Measurements from ENCODE around the gene S100A13.
"Not testable (repeated sequence)": the region's sequence is repeated elsewhere in the genome, so short reads cannot be mapped to it uniquely, and the experiment has no call there.

The S100A13 gene

DNA sequence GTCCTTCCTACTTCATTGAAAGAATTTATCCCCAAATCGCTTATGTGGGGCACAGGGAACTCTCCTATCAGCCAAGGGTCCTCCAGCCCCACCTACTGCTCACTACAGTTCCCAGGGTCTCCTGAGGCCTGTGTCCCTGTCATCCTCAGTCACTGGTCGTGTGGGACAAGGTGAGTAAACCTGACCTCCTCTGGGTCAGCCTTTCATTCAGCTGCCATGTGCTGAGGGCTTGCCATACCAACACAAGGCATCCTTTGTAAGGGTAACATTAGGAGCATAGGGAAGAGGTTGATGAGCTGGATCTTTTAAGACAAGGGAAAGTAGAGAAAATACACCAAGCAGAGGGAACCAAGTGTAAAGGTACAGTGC is 20.0 kb upstream of the S100A13 start:
- DNase-seq = no peak

DNA sequence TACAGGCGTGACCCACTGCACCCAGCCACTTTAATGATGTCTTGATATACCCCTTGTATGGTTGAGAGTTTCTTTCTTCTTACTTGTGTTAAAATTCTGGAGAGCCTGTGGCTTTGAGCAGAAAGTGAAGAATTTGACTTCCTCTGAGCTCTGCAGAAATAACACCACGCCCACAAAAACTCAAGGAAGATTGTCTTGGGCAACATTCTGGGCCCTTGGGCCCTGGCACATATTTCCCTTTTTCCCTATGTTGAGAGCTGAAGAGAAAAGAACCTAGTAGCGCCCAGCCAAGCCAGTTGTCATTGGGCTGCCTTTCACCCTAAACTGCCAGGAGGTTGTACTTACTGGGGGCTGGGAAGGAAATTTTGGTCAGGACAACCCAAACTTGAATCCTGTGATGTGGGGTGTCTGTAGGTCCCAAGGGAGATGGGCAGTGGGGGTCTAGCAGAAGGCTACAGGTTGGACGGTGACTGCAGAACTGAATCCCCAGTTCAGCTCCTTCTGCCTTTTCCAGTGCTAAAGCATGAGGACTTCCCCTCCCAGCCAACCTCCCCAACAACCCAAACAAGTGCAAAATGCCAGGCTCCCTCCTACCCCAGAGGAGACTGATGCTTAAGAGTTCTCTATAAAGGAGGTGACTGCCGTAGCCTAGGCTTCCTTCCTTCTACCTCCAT is 19.5 kb upstream of the S100A13 start:
- no peak for DNase-seq

DNA sequence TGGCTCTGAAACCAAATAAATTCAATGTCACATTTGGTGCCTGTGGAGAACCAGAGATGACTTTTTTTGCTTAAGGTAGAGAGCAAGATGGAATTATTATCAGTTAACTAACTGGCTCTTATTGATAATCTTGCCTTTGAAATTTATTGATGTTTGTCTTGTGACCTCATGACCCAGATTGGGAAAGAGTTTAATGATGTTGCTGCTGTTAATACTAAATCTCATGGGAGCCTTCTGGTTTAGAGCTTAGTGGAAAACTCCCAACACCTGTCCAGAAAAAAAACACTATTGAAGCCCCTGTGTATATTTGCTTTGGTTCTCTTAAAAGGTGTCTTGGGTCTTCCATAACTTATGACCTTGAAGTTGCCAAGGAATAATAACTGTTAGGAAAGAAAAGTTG is 16.5 kb upstream of the S100A13 start:
- no peak for DNase-seq

DNA sequence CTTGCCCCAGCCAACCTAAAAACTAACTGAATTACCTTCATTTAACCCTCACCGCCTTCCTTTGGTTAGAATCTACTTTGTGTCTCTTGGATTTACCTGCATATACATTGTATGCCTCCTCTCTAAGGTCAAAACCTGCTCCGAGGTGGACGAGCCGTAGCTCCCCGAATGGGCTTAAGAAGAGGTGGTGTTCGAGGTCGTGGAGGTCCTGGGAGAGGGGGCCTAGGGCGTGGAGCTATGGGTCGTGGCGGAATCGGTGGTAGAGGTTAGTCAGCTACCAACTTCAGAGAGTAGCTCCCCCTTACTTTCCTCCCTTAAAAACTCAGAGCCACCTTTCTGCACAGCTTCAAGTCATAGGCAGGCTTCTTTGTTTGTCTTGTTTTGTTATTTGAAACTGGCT is 15.8 kb upstream of the S100A13 start:
- no peak for DNase-seq

DNA sequence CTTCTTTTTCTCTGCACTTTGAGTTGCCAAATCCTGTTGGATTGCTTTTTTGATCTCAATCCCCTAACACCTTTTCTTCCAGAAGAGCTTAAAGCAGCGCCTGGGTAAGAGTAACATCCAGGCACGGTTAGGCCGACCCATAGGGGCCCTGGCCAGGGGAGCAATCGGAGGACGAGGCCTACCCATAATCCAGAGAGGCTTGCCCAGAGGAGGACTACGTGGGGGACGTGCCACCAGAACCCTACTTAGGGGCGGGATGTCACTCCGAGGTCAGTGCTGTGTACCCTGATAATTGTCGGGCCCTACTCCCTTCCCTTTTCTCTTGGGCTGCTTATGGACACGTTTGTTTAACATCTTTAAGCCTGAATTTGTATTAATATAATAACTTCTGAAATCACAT is 14.9 kb upstream of the S100A13 start:
- no peak for DNase-seq

DNA sequence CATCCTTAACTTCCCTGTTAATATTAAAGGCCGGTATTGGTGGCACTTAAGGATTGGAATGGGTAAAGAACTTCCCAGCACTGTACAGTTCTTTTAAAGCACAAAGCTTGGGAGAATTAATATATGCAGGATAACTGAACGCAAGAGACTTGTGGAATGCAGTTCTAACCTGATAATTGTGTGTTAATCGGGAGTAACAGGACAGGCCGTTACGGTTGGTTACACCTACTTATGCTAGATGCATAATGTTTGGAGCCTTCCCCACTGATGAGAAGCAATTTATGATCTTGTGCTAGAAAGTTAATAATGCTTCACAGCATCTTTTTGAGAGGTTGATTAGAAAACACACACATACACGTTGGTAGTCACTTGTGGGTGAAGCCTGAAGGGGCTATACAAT is 13.6 kb upstream of the S100A13 start:
- no peak for DNase-seq

DNA sequence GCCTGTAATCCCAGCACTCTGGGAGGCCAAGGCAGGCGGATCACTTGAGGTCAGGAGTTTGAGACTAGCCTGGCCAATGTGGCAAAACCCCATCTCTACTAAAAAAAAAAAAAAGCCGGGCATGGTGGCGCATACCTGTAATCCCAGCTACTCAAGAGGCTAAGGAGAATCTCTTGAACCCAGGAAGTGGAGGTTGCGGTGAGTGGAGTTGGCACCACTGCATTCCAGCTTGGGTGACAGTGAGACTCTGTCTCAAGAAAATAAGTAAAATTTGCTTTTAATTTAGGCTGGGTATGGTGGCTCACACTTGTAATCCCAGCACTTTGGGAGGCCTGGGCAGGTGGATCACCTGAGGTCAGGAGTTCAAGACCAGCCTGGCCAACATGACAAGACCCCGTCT is 12.9 kb upstream of the S100A13 start:
- not testable (repeated sequence) for DNase-seq

DNA sequence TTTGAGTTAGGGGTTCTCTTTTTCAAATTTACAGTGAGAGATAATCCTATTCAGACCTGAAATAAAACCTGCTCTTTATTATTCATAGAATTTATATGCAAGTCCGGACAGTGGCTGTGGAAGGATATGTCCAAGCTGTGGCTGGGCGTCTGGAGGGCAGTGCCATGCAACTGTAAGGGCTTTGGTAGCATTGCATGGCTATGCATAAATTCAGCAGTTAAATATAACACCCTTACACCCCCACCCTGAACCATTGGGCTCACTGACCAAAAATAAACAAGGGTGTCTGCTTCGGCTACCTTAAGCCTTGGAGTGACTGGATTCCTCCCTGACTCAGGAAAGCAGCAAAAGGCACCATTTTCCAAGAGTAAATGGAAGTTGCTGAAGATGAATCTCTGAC is 12.0 kb upstream of the S100A13 start:
- no peak for DNase-seq

DNA sequence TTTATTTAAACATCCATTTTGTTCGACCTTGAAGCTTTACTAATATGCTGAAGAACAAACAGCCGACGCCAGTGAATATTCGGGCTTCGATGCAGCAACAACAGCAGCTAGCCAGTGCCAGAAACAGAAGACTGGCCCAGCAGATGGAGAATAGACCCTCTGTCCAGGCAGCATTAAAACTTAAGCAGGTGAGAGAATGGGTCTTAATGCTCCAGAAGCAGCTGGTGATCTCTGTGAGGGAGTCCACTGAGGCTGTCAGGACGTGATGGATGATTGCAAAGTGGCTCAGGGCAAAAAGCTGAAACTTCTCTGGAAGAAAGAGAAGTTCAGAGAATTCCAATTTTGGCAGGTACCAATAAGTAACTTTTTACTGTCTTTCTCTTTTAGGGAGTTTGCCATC is 11.0 kb upstream of the S100A13 start:
- DNase-seq = no peak

DNA sequence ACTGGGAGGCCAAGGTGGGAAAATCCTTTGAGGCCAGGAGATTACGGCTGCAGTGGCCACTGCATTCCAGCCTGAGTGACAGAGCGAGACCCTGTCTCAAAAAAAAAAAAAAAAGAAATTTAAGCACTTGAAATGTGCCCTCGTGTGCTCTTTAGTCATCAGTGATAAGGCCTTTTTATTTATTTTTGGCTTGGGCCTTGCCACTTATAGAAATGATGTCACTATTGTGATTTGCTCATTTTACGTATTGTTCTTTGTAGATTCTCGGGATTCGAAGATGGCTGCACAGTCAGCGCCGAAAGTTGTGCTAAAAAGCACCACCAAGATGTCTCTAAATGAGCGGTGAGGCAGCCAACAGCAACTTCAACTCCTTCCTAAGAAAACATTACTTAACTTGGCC is 9.0 kb upstream of the S100A13 start:
- DNase-seq = no peak

DNA sequence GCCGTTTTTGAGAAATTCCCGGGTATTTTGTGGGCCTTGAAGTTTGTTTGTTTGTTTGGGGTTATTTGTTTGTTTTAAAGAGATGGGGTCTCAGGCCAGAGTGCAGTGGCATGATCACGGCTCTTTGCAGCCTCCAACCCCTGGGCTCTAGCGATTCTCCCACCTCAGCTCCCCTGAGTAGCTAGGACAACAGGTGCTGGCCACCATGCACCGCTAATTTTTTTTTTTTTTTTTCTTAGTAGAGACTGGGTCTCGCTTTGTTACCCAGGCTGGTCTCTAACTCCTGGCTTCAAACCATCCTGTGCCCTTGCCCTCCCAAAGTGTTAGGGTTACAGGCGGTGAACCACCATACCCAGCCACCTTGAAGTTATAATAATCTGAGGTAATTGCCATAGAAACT is 8.6 kb upstream of the S100A13 start:
- DNase-seq = no peak

DNA sequence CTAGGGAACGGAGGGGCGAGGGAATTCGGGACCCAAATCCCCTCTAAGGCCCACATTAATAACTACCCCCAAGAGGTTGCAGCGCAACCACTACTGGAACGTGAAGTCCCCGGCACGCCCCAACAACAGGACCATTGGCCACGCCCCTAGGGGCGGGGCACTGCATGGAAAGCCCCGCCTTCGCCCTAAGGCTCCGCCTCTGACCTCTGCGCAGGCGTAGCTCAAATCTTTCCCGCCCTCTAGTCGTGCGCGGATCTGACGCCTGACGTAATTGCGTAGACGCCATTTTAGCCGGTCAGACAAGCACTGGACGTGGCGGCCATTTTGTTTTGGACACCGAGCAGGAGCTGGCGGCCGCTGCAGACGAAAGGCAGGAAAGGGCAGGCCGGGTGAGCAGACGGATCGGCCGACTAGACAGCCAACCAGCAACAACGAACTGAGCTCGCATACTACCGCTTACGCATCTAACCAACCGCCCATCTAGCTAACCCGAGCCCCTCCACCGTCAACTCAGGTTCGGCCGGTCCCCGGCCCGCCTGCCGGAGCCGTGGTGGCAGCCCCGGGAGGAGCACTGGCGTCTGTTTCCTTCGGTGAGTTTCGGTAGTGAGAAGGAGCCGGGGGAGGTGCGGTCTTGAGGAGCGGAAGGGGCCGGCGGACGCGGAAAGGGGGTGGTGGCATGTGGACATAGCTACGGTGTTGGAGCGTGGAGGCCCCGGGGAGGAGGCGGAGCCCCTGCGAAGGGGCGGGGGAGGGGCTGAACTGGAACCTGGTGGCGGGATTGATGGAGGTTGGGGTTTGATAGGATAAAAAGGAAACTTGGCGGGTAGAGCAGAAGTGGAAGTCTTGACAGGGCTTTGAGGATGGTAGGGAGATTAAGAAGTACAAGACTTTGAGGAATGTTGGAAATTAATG is 6.7 kb upstream of the S100A13 start, which contains the start of gene CHTOP:
Gene CHTOP (plus strand): TSS at position 313 of the 912 bp plus-strand sequence. CDS start 2,523 bp downstream, outside the sequence.
- peak; percentile 97 for DNase-seq

DNA sequence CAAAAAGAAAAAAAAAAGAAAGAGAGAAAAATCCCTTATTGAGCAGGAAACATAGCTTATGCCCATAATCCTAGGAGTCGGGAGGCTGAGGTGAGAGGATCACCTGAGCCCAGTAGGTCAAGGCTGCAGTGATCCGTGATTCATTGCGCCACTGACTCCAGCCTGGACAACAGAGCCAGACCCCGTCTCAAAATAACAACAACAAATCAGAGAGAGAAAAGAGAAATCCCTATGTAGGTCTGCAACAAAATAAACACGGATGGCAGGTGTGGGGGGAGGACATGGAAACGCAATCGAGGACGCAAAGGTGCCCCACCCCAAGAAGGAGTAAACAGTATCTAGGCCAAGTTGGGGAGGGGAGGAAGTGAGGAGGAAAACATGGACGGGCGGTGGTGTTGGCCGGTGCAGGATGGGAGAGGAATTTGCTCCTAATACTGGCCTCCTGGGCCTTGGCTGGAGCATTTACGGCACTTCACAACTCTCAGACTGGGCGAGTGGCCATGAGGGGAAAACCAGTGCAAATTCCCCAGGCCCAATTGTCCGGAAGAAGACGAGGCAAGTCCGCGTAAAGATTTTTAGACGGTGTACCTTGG is 6.0 kb upstream of the S100A13 start:
- no peak for DNase-seq

DNA sequence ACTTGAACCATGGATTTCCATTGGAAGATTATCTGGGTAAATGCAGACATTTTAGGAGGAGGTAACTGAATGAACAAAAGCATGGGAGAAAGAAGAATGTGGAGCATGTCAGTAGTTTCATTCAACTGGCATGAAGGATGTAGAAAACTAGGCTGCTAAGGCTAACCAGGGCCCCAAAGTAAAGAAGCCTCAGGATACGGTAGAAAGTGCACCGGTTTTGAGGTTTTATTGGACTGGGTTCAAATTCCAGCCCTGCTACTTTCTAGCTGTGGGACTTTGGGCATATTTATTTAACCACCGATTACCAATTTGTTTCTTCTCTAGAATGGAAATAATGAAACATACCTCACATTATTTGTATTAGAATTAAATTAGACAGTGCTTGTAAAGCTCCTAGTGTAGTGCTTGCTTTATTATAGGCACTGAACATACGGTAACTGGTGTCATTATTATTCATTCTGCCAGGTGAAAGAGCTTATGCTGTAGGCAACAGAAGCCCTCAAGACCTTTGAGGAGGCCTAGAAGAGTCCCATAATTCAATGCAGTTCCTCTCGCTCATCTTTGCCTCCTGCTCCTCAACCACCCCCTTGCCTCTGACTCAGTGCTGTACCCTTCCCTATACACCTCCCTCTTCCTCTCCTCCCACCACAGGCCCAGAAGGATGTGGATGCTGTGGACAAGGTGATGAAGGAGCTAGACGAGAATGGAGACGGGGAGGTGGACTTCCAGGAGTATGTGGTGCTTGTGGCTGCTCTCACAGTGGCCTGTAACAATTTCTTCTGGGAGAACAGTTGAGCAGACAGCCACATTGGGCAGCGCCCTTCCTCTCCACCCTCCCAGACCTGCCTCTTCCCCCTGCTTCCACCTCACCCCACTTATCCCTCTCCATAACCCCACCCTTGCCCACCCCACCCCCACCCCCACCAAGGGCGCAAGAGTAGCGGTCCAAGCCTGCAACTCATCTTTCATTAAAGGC is 4.0 kb upstream of the S100A13 start:
- DNase-seq = no peak

DNA sequence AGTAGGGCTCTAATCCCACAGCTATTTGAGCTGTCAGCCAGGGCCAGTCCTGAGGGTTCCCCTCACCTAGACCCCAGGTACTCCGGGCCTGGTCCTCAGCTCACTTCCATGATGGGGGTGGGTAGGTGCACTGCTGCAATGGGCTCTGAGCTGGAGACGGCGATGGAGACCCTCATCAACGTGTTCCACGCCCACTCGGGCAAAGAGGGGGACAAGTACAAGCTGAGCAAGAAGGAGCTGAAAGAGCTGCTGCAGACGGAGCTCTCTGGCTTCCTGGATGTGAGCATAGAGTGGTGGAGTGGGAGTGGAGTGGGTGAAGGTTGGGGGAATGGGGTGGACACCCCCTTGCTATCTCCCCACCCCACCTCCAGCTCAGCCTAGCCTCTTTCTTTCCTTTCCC is 3.1 kb upstream of the S100A13 start:
- DNase-seq = no peak

DNA sequence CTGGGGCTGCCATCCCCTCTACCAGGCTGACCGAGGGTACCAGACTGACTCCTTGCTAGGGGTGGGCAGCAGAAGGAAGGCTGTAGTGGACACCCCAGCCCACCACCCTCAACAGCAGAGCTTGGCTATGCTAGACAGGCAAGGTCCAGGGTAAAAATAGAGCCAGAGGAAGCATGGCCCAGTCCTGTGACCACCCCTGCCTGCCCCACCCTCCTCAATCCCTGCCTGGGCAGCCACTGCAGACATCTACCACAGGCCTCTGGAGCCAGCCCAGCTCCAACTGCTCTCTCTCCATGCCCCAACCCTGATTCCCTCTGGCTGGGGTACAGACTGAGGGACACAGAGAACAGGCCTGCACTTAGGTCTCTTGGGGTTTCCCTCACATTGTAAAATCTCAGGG is 2.7 kb upstream of the S100A13 start:
- DNase-seq = no peak

DNA sequence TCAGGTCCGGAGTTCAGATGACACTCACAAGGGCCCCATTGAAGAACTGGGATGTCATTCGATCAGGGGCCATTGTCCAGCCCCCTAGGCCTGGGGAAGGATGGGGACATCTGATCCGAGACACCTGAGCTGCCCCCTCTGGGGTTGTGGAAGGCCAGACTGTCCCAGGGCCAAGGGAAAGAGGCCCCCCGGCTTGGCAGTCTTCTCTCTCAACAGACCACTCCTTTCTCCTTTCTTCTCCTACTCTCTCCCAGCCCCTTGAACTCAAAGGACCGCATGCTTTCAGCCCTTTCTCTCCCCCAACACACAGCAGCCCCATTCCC is 2.0 kb upstream of the S100A13 start:
- DNase-seq = no peak

DNA sequence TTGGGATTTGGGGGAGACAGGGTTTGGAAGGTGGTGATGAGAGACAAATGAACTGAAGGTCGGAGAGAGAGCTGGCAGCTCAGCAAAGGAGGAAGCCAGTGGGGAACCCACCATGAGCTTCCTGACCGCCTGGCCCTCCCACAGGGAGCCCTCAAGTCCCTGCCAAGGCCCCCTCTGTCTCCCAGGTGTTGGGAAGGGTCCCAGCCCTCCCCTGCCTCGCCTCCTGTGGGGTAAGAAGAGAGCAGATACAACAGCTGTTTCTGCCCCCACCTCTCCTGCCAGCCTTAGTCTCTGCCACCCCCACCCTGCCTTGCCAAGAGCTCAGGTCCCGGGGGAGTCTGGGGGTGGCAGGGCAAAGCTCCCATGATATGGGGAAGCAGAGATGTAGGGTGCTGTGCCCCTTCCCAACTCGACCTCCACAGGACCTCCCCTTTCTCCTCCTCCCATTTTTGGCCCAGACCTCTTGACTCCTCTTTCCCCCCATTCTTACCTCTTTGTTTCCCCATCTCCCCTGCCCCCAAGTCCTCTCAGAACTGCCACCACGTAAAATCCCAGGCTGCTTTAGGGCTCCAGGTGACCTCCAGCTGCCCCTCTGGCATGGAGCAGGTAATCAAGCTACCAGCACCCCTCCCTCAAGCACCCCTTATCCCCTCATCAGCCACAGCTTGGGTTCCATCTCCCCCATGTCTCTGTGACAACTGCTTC is 1.5 kb upstream of the S100A13 start:
- DNase-seq = no peak

DNA sequence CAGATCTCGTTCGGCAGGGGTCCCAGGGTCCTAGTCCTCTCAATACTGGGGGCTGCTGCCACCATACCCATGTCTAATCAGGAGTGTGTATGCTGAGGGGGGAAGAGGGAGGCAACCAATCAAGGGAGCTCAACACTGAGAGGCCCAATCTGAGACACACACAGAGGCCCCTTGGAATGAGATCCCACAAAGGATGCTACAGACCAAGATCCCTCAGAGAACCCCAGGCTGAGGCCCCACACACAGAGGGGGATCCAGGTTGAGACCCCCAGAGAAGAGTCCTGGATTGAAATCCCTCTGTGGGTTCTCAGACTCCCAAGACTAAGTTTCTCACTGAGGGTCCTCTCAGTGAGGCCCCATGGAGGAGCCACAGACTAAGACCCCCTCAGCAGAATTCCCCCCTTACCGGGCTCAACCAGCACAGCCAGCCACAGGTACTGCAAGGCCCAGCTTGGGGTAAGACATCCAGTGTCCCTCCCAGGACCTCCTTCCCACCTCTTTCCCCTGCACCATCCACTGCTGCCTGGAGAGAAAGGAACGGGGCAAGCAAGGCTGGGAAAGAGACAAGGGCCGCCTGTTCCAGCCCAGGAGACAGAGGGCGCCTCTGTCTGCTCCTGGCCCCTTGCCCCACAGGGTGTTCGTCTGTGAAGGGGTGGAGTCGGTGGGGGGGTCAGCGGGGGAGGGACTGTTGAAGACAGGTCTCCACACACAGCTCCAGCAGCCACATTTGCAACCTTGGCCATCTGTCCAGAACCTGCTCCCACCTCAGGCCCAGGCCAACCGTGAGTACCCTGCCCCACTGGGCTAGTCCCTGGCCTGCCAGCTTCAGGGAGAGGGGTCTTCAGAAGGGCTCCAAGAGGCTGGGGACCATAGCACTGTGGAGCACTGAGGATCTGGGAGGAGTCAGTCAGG is 666 bp upstream of the S100A13 start, which contains the start of gene S100A1:
Gene S100A1 (plus strand): TSS at position 720 of the 912 bp plus-strand sequence. CDS start 2,088 bp downstream, outside the sequence.
- DNase-seq = no peak

DNA sequence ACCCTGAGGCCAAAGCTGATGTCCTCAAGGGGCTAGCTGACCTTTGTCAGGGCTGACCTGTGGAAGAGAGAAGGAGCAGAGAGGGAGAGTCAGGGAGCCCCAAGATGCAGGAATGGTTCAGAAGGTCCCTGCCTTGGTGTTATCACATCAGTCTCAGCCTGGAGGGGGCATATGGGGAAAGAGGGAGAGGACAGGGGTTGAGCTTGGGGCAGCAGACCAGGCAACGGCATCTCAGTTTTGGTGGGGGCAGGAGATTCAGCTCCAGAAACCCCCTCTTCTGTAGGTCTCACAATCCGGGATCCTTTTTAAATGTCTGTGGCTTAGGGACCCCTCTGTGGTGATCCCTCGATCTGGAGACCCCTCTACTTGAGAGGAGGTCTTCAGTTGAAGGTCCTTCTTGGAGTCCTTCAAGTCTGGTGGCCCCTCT is 815 bp downstream of the S100A13 start:
- DNase-seq = no peak

Data from CD4-positive, alpha-beta T cell treated with Interleukin-17A for 1 hour (primary cell).